Neural crest cell (in vitro differentiated cells): Measurements from ENCODE around the gene HNRNPA3. TPM values are rescaled to one million over a fixed set of nuclear protein-coding genes. Genes with fewer than 3 reads are reported as not detected.
"Not testable (repeated sequence)": the region's sequence is repeated elsewhere in the genome, so short reads cannot be mapped to it uniquely, and the experiment has no call there.

Experiments
- DNase-seq: peaks from one replicate; pipeline ENCODE4 v3.0.0; 2021; ENCODE audit warnings: low read depth, mixed read lengths, low spot score
- H3K27ac Mint-ChIP-seq: one replicate; pipeline ENCODE4 v1.8.0; 2021; ENCODE audit warnings: mild to moderate bottlenecking, mixed read lengths; ENCODE audit not compliant: unreplicated experiment
- H3K27me3 Mint-ChIP-seq: 2 replicates; pipeline ENCODE4 v1.8.0; 2021; ENCODE audit warnings: low read depth, mild to moderate bottlenecking, mixed read lengths
- H3K36me3 Mint-ChIP-seq: 2 replicates; pipeline ENCODE4 v1.8.0; 2021; ENCODE audit warnings: low read depth, mild to moderate bottlenecking, mixed read lengths
- H3K4me1 Mint-ChIP-seq: 2 replicates; pipeline ENCODE4 v1.8.0; 2021; ENCODE audit warnings: mixed read lengths
- H3K4me3 Mint-ChIP-seq: one replicate; pipeline ENCODE4 v1.8.0; 2021; ENCODE audit warnings: mild to moderate bottlenecking, mixed read lengths
- H3K9me3 Mint-ChIP-seq: 2 replicates; pipeline ENCODE4 v1.8.0; 2021; ENCODE audit warnings: mixed read lengths
- total RNA-seq: library from RNA; stranded (reverse); gene quantifications from 2 replicates; pipeline ENCODE4 v1.2.1, GENCODE V29; 2021
- TF ChIP-seq, protein P1 (sequence below): fragments of 200-600 bp; sonication (generic); conservative IDR thresholded peaks from 2 replicates; pipeline ENCODE4 v1.5.0; 2021; ENCODE audit warnings: antibody characterized with exemption, mild to moderate bottlenecking

Gene HNRNPA3
- total RNA-seq, 1 donor from 2014 or later, result 397 TPM

DNA sequence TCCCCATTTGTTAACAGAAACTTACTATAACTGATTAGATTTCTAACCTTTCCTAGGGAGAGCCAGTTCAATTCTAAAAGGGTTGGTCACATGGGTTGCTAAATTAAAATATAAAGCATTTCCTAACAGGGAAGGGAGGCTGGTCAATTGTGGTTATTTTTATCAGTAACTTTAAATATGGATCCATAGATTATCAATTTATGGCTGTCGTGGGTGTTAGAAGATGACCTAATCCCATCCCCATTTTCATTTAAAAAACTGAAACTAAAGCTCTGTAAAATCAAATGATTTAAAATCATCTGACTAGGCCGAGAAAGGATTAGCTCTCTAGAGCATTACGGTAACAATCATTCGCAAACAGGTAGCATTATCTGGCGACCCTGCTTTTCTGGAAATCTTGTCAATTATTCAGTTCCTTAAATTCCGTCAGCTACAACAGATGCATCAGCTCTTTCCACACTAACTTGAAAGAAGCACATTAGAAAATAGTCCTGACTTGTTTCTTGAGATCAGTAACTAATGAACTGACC is 953 bp upstream of the HNRNPA3 start:
- DNase-seq, result no peak
- Mint-ChIP-seq H3K27me3 (peaks cover 6% of the 10 kb centered on the region), H3K9me3 (peaks cover 2% of the 10 kb centered on the region), H3K36me3 (peaks cover 25% of the 10 kb centered on the region), H3K4me3 (peak overlapping the region; percentile 100), H3K27ac (peak overlapping the region; percentile 100), H3K4me1 (peaks cover 50% of the 10 kb centered on the region)
- TF ChIP-seq, protein P1, sequence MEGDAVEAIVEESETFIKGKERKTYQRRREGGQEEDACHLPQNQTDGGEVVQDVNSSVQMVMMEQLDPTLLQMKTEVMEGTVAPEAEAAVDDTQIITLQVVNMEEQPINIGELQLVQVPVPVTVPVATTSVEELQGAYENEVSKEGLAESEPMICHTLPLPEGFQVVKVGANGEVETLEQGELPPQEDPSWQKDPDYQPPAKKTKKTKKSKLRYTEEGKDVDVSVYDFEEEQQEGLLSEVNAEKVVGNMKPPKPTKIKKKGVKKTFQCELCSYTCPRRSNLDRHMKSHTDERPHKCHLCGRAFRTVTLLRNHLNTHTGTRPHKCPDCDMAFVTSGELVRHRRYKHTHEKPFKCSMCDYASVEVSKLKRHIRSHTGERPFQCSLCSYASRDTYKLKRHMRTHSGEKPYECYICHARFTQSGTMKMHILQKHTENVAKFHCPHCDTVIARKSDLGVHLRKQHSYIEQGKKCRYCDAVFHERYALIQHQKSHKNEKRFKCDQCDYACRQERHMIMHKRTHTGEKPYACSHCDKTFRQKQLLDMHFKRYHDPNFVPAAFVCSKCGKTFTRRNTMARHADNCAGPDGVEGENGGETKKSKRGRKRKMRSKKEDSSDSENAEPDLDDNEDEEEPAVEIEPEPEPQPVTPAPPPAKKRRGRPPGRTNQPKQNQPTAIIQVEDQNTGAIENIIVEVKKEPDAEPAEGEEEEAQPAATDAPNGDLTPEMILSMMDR, result no peak

DNA sequence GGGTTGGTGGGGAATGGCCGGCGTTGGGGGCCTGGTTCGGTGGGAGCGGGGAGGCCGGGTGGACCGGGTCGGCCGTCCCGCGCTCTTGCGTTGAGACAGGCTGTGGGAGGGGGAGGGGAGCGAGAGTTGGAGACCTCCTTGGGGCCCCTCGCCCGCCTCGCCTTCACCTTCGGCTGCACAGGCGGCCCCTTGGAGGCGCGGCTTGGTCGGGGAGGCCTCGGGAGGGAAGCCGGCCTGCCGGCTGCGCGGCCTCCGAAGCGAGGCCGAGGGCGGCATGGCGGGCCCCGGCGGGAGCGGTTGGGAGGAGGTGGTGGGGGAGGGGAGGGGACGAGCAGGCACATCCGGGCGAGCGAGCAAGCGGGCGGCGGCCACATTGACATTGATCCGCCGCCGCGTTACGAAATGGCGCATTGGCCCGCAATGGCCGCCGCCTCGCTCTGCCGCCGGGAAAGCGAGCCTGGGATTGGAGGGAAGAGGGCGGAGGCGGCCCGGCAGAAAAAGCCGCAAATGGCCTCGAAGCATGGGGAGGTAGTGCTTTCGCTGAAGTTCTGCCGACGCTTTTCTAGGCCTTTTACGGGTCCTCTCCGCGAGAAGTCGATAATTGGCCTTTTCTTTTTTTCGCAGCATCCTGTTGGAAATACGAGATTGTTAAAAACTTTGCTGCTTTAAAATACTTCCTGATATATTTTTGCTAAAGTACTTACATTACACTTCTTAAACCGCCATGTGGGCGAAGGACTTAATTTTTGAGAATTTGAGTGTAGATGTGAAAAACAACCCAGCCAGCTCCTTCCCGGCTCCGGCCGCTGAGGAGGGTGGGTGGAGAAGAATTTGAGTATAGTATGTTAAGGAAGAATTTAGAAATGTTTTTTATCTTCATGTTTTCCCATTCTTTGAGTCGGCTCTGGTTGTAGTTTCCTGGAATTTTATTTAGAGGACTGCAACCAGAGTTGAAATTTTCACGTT is 580 bp downstream of the HNRNPA3 start:
- Mint-ChIP-seq H3K9me3 (peaks cover 2% of the 10 kb centered on the region), H3K27me3 (peaks cover 6% of the 10 kb centered on the region), H3K36me3 (peaks cover 33% of the 10 kb centered on the region), H3K4me1 (peaks cover 51% of the 10 kb centered on the region), H3K27ac (peak overlapping the region; percentile 98), H3K4me3 (peak overlapping the region; percentile 100)
- TF ChIP-seq, protein P1, result no peak
- peak; percentile 84 for DNase-seq

- peak overlapping the region; percentile 54 for H3K4me3 Mint-ChIP-seq
- no peak for DNase-seq
- TF ChIP-seq, protein P1, result no peak
- peaks cover 2% of the 10 kb centered on the region for H3K27me3 Mint-ChIP-seq
- peaks cover under 1% of the 10 kb centered on the region for H3K9me3 Mint-ChIP-seq
- H3K27ac Mint-ChIP-seq, result no peak overlapping the region
- H3K36me3 Mint-ChIP-seq, result peaks cover 43% of the 10 kb centered on the region
- H3K4me1 Mint-ChIP-seq, result peaks cover 42% of the 10 kb centered on the region
Measured at GRCh38 chr2:177217247-177217843, 4.8 kb downstream of the HNRNPA3 start.

- not testable (repeated sequence) for H3K27me3 Mint-ChIP-seq, H3K9me3 Mint-ChIP-seq, DNase-seq, H3K4me3 Mint-ChIP-seq, H3K27ac Mint-ChIP-seq
- H3K36me3 Mint-ChIP-seq, result peaks cover 41% of the 10 kb centered on the region
- peaks cover 33% of the 10 kb centered on the region for H3K4me1 Mint-ChIP-seq
Measured at GRCh38 chr2:177219787-177220186, 7.2 kb downstream of the HNRNPA3 start.

DNA sequence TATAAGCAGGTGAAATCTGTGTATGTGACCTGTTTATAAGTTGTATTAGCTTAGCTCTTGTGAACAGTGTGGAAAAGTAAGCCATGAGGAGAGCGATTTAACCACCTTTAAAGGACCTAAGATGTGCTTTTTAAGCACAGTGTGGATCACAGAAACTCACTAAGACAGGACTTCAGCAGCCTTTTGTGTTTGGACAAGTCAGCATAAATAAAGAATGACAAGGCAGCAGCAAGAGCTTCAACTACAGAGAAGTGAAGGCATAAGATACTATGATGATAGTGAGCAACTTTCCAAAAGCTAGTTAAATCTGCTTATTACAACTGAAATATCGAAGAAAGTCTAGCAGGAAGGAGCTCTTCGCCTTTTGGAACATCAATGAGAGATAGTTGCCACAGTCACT is 8.9 kb downstream of the HNRNPA3 start:
- no peaks in the 10 kb centered on the region for H3K27me3 Mint-ChIP-seq
- H3K4me3 Mint-ChIP-seq, result no peak overlapping the region
- H3K27ac Mint-ChIP-seq, result no peak overlapping the region

More for the DNA sequence above, 8.9 kb downstream of the HNRNPA3 start:
- no peak for DNase-seq
- Mint-ChIP-seq H3K4me1 (peaks cover 23% of the 10 kb centered on the region), H3K36me3 (peaks cover 28% of the 10 kb centered on the region), H3K9me3 (no peaks in the 10 kb centered on the region)
- TF ChIP-seq, protein P1, result no peak
